ENCODE data around the gene ANKRD12. TPM values are rescaled to one million over a fixed set of nuclear protein-coding genes. Genes with fewer than 3 reads are reported as not detected.
"Not testable (repeated sequence)": the region's sequence is repeated elsewhere in the genome, so short reads cannot be mapped to it uniquely, and the experiment has no call there.

The ANKRD12 gene
- total RNA-seq = 19.7 TPM

- DNase-seq (ENCODE audit: low read depth in 2 of 3, low spot score in 2 of 3) = peak; percentile 97 to 98 (median 98)
These were observed at the start of gene ANKRD12 for GRCh38 chr18:9136315-9137155. TSS of gene ANKRD12 (plus strand) at chr18:9136781. CDS start at chr18:9182433, 45,652 bp downstream.

- no peak for DNase-seq (ENCODE audit: low read depth in 2 of 3, low spot score in 2 of 3)
These were observed 49.4 kb upstream of the ANKRD12 start for GRCh38 chr18:9087144-9087543.

- no peak for DNase-seq (ENCODE audit: low read depth in 2 of 3, low spot score in 2 of 3)
These were observed 48.3 kb upstream of the ANKRD12 start for GRCh38 chr18:9088252-9088651.

GRCh38 chr18:9088727-9089126, 47.9 kb upstream of the ANKRD12 start:
- not testable (repeated sequence) for DNase-seq (ENCODE audit: low read depth in 2 of 3, low spot score in 2 of 3)

GRCh38 chr18:9090578-9090977, 46.0 kb upstream of the ANKRD12 start:
- DNase-seq (ENCODE audit: low read depth in 2 of 3, low spot score in 2 of 3) = no peak

GRCh38 chr18:9091066-9091476, 45.5 kb upstream of the ANKRD12 start:
- no peak for DNase-seq (ENCODE audit: low read depth in 2 of 3, low spot score in 2 of 3)

GRCh38 chr18:9092665-9093064, 43.9 kb upstream of the ANKRD12 start:
- no peak for DNase-seq (ENCODE audit: low read depth in 2 of 3, low spot score in 2 of 3)

- DNase-seq (ENCODE audit: low read depth in 2 of 3, low spot score in 2 of 3) = not testable (repeated sequence)
These were observed 43.5 kb upstream of the ANKRD12 start for GRCh38 chr18:9093109-9093508.

- no peak for DNase-seq (ENCODE audit: low read depth in 2 of 3, low spot score in 2 of 3)
These were observed 42.0 kb upstream of the ANKRD12 start for GRCh38 chr18:9094307-9095226.

GRCh38 chr18:9095297-9096006, 41.1 kb upstream of the ANKRD12 start:
- DNase-seq (ENCODE audit: low read depth in 2 of 3, low spot score in 2 of 3) = peak in 2 of 3 donors; percentile 53 to 68

GRCh38 chr18:9096007-9096371, 40.6 kb upstream of the ANKRD12 start:
- no peak for DNase-seq (ENCODE audit: low read depth in 2 of 3, low spot score in 2 of 3)

- DNase-seq (ENCODE audit: low read depth in 2 of 3, low spot score in 2 of 3) = no peak
These were observed 39.9 kb upstream of the ANKRD12 start for GRCh38 chr18:9096685-9097084.

- no peak for DNase-seq (ENCODE audit: low read depth in 2 of 3, low spot score in 2 of 3)
These were observed 39.2 kb upstream of the ANKRD12 start for GRCh38 chr18:9097349-9097748.

GRCh38 chr18:9100796-9101195, 35.8 kb upstream of the ANKRD12 start:
- no peak for DNase-seq (ENCODE audit: low read depth in 2 of 3, low spot score in 2 of 3)

- DNase-seq (ENCODE audit: low read depth in 2 of 3, low spot score in 2 of 3) = peak in 2 of 3 donors; percentile 77 to 85
These were observed 34.7 kb upstream of the ANKRD12 start for GRCh38 chr18:9101730-9102507.

GRCh38 chr18:9102508-9103375, 33.8 kb upstream of the ANKRD12 start, which contains the start of gene NDUFV2:
TSS of gene NDUFV2 (plus strand) at chr18:9102699. CDS start at chr18:9102744, 45 bp downstream.
- DNase-seq (ENCODE audit: low read depth in 2 of 3, low spot score in 2 of 3) = peak; percentile 92 to 98 (median 97)

GRCh38 chr18:9103376-9103873, 33.2 kb upstream of the ANKRD12 start:
- DNase-seq (ENCODE audit: low read depth in 2 of 3, low spot score in 2 of 3) = peak in 1 of 3 donors; percentile 42

GRCh38 chr18:9104244-9104901, 32.2 kb upstream of the ANKRD12 start:
- no peak for DNase-seq (ENCODE audit: low read depth in 2 of 3, low spot score in 2 of 3)
